ENCODE data around the gene XRCC1. TPM values are rescaled to one million over a fixed set of nuclear protein-coding genes. Genes with fewer than 3 reads are reported as not detected.
A peak's percentile ranks its signal among the peaks of the same experiment; 100 is the strongest.
"Not testable (repeated sequence)": the region's sequence is repeated elsewhere in the genome, so short reads cannot be mapped to it uniquely, and the experiment has no call there.

Gene XRCC1
- total RNA-seq, 1 donor from 2014 or later, result 10.6 TPM

- DNase-seq, result no peak
Measured at GRCh38 chr19:43545981-43546380, 29.3 kb downstream of the XRCC1 start.

- DNase-seq, result no peak
Measured at GRCh38 chr19:43545276-43545675, 30.1 kb downstream of the XRCC1 start.

DNA sequence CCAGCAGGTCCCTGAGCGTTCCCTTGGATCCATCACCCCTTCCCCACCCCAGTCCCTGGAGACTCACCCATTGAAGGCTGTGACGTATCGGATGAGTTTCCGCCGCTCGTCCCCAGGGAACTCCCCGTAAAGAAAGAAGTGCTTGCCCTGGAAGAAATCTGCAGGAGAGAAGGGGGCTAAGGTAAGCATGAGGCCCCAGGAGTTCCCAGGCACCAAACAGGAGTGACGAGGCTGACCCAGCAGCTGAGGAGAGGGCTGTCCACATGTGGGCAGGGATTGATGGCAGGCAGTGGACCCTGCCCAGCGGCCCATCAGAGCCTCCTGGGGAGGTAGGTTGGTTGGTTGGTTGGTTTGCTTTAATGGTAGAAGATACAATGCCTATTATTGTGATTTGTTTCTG is 31.2 kb downstream of the XRCC1 start:
- no peak for DNase-seq

DNA sequence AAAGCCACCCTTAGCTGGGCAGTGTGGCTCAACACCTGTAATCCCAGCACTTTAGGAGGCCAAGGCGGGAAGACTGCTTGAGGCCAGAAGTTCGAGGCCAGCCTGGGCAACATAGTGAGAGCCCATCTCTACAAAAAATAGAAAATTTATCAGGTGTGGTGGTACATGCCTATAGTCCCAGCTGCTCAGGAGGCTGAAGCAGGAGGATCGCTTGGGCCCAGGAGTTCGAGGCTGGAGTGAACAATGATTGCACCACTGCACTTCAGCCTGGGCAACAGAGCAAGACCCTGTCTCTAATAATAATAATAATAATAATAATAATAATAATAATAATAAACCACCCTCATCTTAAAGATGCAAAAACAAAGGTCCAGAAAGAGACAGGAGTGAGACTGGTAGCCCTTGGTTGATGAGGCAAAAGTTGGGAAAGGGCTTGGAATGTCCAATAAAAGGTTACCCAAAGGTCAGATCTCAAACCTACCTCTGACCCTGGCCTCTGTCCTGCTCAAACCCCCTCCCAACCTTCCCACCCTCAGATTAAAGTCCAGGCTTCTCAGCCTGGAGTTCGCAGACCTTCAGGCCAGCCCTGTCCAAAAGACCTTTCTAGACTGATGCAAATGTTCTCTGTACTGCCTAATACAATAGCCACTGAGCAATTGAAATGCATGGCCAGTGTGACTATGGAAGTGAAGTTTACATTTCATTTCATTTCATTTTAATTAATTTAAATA is 33.2 kb downstream of the XRCC1 start:
- DNase-seq, result no peak

- DNase-seq, result no peak
Measured at GRCh38 chr19:43540381-43540780, 34.9 kb downstream of the XRCC1 start.

GRCh38 chr19:43538922-43539321 is 36.4 kb downstream of the XRCC1 start:
- no peak for DNase-seq

GRCh38 chr19:43534816-43535761 is 40.2 kb downstream of the XRCC1 start:
- DNase-seq, result peak; percentile 16

- DNase-seq, result no peak
Measured at GRCh38 chr19:43534305-43534815, 41.0 kb downstream of the XRCC1 start.

DNA sequence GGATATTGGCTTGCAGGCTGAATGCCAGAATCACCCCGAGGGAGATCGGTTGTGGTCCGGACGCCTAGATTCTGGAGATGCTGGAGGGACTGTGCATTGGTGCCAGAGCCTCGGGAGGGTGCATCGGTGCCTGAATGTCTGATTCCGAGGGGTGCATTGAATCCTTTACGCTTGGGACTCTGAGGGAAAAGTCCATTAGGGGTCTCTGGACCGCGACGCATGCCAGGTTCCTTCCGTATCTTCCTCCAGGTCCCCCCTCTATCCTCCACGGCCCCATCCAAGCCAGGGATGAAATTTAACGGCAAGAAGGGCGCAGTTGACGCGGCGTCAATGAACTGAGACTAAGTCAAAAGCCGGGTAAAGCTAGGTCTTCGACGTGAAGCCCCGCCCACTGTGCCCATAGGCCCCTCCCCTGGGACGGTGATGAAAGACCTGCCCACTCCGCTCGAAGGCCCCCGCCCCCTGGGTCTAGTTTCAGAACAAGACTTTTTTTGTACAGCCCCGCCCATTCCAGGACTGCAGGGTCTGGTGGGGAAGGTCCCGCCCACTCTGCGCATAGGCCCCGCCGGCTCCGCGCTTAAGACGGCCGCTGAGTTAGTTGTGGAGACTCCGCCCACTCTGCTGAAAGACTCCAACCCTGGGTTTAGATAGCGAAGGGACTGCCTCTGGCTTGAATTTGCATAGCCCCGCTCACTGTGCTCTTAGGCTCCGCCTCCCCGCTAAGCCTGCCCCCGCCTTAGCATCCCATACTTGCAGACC is 41.6 kb downstream of the XRCC1 start:
- DNase-seq, result peak; percentile 98

GRCh38 chr19:43532962-43533545 is 42.3 kb downstream of the XRCC1 start, which contains the start of gene ZNF575:
ZNF575 (plus strand) TSS chr19:43533188; CDS start chr19:43534423, 1,235 bp downstream.
- peak; percentile 97 for DNase-seq

DNA sequence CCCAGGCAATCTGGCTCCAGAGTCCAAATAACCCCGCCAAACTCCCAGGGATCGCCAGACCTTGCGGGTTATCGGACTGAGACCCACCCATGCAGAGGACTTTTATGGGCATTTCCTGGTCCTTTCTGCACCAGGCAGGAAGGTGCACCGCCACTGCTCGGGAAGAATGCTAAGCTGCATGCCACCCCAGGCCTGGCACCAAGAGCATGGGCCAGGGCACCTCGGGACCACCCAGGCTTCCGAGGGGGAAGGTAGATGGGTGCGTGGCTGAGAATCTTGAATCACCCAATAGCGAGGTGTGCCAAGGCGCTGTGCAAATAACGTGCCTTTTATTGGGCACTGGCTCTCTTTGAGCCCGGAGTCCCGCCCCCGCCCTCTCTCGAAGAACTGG is 42.8 kb downstream of the XRCC1 start:
- no peak for DNase-seq

DNA sequence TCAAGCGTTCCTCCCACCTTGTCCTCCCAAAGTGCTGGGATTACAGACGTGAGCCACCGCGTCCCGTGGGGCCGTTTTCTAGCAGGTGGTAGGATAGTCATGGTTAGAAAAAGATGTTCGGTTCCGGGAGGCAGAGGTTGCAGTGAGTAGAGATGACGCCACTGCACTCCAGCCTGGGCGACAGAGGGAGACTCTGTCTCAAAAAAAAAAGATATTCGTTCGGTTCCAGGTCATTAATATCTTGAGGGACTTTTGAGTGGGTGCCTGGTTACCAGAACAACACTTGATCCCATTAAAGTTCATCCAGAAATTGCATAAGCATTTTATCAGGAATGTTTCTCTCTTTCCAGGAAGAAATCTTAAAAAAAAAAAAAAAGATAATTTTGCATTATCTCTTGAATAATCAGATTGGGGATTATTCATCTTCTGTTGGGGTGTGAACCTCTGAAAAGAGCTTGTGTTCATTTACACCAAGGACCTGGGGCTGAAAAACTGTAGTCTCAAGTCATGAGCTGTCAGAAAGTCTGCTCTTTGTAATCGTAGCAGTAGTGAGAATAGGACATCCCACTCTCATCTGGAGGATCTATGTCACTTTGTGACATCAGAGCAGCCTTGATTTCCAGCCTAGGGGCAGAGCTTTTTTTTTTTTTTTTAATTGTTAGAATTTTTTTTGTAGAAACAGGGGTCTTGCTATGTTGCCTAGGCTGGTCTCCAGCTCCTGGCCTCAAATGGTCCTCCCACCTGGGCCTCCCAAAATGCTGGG is 47.3 kb downstream of the XRCC1 start:
- DNase-seq, result peak; percentile 25

DNA sequence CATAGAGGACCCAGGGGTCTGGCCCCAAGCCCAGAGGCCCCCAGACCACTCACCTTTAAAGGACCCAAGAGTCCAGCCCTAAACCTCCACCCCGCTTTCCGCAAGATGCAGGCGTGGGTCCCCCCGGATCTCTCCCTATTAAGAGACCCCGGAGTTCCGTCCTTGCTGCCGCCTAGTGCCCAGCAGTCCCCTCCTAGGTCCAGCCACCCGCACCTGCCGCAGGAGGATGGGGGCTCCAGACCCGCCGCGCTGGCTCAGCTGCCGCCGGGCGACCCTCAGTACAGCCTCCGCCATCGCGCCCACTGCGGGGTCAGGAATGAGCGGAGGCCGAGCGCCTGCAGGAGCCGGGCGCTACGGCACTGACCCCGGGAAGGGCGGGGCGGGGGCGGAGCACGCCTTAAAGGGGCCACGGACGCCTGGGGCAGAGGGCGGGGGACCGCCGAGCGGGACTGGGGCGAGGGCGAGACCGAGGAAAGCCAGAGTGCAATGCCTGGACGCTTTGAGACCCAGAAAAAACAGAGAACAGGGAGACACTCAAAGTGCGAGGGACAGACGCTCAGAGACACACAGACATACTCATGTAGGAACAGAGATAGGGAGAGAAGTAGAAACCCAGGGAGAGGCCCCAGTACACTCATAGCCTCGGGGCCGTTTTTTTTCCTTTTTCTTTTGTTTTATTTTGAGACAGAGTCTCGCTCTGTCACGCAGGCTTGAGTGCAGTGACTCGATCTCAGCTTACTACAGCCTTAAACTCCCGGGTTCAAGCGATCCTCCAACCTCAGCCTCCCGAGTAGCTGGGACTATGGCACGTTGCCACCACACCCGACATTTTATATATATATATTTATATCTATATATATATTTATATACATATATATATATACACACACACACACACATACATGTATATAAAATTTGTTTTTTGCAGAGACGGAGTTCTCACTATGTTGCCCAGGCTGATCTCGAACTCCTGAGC is 48.2 kb downstream of the XRCC1 start, which contains the start of gene ETHE1:
ETHE1 (minus strand) TSS at position 318 of the 976 bp plus-strand sequence; CDS start at position 294, 24 bp downstream.
- peak; percentile 27 for DNase-seq

DNA sequence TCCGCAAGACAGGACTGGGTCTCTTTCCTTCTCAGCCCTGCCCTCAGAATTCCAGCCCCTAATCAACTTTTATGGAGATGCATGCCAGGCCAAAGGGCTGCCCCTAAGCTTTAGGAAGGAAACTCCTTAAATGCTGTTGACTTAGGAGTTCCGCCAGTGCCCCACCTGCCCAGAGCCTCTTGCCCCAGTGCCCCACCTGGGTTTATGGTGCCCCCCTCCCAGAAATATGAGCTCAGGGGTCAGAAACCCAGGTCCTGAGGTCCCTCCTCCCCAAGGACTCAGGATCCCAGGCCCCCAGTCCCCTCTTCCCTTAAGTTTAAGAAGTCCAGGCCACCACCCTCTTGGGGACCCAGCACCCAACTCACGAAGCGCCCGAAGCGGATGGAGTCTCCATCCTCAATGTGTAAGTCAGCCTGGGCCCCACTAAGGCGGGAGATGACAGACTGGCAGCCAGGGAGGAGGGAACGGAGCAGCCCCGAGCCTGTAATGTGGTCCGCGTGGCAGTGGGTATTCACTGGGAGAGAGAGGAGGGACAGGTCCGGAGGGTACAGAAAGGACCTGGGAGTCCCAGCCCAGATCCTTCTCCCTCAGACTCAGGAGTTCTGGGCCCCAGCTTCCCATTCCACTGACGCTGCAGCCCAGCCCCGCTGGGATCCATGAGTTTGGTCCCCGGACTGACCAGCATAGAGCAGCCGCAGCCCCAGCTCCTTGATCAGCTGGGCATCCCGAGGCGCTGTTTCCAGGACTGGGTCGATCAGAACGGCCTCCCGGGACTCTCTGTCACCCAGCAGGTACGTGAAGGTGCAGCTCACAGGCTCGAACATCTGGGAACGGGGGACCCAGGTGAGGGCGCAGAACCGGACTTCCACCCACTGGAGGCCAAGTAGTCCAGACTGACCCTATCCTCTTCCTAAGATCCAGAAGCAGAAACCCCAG is 49.2 kb downstream of the XRCC1 start:
- no peak for DNase-seq

DNA sequence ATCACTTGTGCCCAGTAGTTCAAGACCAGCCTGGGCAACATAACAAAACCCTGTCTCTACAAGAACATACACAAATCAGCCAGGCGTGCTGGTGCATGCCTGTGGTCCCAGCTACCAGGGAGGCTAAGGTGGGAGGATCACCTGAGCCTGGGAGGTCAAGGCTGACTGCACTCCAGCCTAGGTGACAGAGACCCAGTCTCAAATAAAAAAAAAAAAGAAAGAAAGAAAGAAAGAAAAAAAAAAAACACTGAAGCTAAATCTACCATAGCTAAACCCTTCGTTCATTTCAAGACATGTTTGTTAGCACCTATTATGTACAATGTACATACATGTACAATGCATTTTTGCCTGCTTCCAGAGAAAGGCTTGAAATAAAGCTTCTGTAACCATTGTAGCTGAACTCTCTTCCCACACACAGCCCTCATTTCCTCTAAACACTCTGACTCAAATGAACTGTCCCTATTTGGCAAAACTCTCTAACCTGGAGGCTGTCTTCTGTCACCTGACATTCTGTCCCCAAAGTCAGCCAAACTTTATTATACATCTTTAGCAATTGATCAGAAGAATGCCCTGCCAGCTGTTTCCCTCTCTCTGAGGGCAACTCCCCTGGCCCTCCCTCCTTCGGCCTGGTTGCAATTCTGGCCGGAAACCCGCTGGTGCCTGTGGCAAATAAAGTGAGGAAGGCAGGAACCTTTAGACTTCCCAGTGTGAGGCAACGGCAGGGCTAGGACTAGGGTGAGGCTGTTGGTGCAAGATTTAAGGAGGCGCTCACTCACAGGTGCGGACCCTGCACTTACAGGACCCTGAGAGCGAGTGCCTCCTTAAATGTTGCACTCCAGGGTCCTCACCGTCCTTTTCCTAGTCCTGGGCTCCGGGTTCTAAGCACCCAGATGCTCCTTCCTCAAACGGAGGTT is 50.1 kb downstream of the XRCC1 start:
- DNase-seq, result no peak

GRCh38 chr19:43523696-43524095 is 51.6 kb downstream of the XRCC1 start:
- not testable (repeated sequence) for DNase-seq

- DNase-seq, result no peak
Measured at GRCh38 chr19:43522929-43523328, 52.4 kb downstream of the XRCC1 start.
